ENCODE data around the gene PEX5L.

PEX5L gene

GRCh38 chr3:179953993-179954870, 82.5 kb downstream of the PEX5L start:
- H3K4me1 Mint-ChIP-seq = peaks cover 9% of the 10 kb centered on the region

GRCh38 chr3:179950840-179951239, 85.9 kb downstream of the PEX5L start:
- no peak for ATAC-seq

More at GRCh38 chr3:179953993-179954870, 82.5 kb downstream of the PEX5L start:
- Mint-ChIP-seq H3K36me3 (no peaks in the 10 kb centered on the region), H3K4me3 (no peak overlapping the region), H3K27ac (no peak overlapping the region), H3K27me3 (peaks cover 25% of the 10 kb centered on the region), H3K9me3 (no peaks in the 10 kb centered on the region)
- ATAC-seq = no peak

GRCh38 chr3:179949869-179950268, 86.9 kb downstream of the PEX5L start:
- H3K27ac Mint-ChIP-seq = no peak overlapping the region
- H3K27me3 Mint-ChIP-seq = peaks cover 10% of the 10 kb centered on the region

More at GRCh38 chr3:179950840-179951239, 85.9 kb downstream of the PEX5L start:
- Mint-ChIP-seq H3K9me3 (no peaks in the 10 kb centered on the region), H3K27ac (no peak overlapping the region), H3K36me3 (no peaks in the 10 kb centered on the region), H3K4me3 (no peak overlapping the region), H3K4me1 (no peaks in the 10 kb centered on the region), H3K27me3 (peaks cover 10% of the 10 kb centered on the region)

GRCh38 chr3:179949412-179949811, 87.3 kb downstream of the PEX5L start:
- no peaks in the 10 kb centered on the region for H3K9me3 Mint-ChIP-seq
- no peak for ATAC-seq
- no peak overlapping the region for H3K4me3 Mint-ChIP-seq
- peaks cover 10% of the 10 kb centered on the region for H3K27me3 Mint-ChIP-seq
- H3K27ac Mint-ChIP-seq = no peak overlapping the region
- no peaks in the 10 kb centered on the region for H3K4me1 Mint-ChIP-seq
- no peaks in the 10 kb centered on the region for H3K36me3 Mint-ChIP-seq

More at GRCh38 chr3:179949869-179950268, 86.9 kb downstream of the PEX5L start:
- Mint-ChIP-seq H3K4me1 (no peaks in the 10 kb centered on the region), H3K36me3 (no peaks in the 10 kb centered on the region), H3K4me3 (no peak overlapping the region), H3K9me3 (no peaks in the 10 kb centered on the region)
- ATAC-seq = peak; percentile 31

GRCh38 chr3:179948740-179949139, 88.0 kb downstream of the PEX5L start:
- Mint-ChIP-seq H3K4me3 (no peak overlapping the region), H3K36me3 (no peaks in the 10 kb centered on the region), H3K4me1 (no peaks in the 10 kb centered on the region), H3K27ac (no peak overlapping the region), H3K27me3 (peaks cover 10% of the 10 kb centered on the region), H3K9me3 (no peaks in the 10 kb centered on the region)
- no peak for ATAC-seq

- H3K27ac Mint-ChIP-seq = no peak overlapping the region
- H3K9me3 Mint-ChIP-seq = no peaks in the 10 kb centered on the region
- no peaks in the 10 kb centered on the region for H3K36me3 Mint-ChIP-seq
- H3K27me3 Mint-ChIP-seq = peaks cover under 1% of the 10 kb centered on the region
- no peak for ATAC-seq
- H3K4me3 Mint-ChIP-seq = no peak overlapping the region
- no peaks in the 10 kb centered on the region for H3K4me1 Mint-ChIP-seq
Observed at GRCh38 chr3:179945569-179945968, 91.2 kb downstream of the PEX5L start.

- Mint-ChIP-seq H3K4me3 (no peak overlapping the region), H3K27ac (no peak overlapping the region), H3K9me3 (no peaks in the 10 kb centered on the region), H3K36me3 (no peaks in the 10 kb centered on the region), H3K4me1 (no peaks in the 10 kb centered on the region), H3K27me3 (peaks cover 15% of the 10 kb centered on the region)
- ATAC-seq = no peak
Observed at GRCh38 chr3:179943117-179943880, 93.4 kb downstream of the PEX5L start.

- Mint-ChIP-seq H3K4me1 (no peaks in the 10 kb centered on the region), H3K27me3 (peaks cover 21% of the 10 kb centered on the region), H3K4me3 (no peak overlapping the region), H3K36me3 (no peaks in the 10 kb centered on the region), H3K9me3 (no peaks in the 10 kb centered on the region), H3K27ac (no peak overlapping the region)
- ATAC-seq = no peak
Observed at GRCh38 chr3:179942553-179943075, 94.1 kb downstream of the PEX5L start.

GRCh38 chr3:179935710-179936109, 101.0 kb downstream of the PEX5L start:
- ATAC-seq = no peak
- Mint-ChIP-seq H3K27me3 (peaks cover 23% of the 10 kb centered on the region), H3K27ac (no peak overlapping the region), H3K4me3 (no peak overlapping the region), H3K36me3 (no peaks in the 10 kb centered on the region), H3K9me3 (peaks cover 4% of the 10 kb centered on the region), H3K4me1 (no peaks in the 10 kb centered on the region)

GRCh38 chr3:179933914-179934313, 102.8 kb downstream of the PEX5L start:
- no peaks in the 10 kb centered on the region for H3K4me1 Mint-ChIP-seq
- peaks cover 4% of the 10 kb centered on the region for H3K9me3 Mint-ChIP-seq
- no peak overlapping the region for H3K4me3 Mint-ChIP-seq
- no peak for ATAC-seq
- no peak overlapping the region for H3K27ac Mint-ChIP-seq
- H3K27me3 Mint-ChIP-seq = peaks cover 17% of the 10 kb centered on the region
- no peaks in the 10 kb centered on the region for H3K36me3 Mint-ChIP-seq

GRCh38 chr3:179933080-179933479, 103.7 kb downstream of the PEX5L start:
- Mint-ChIP-seq H3K9me3 (peaks cover 4% of the 10 kb centered on the region), H3K27ac (no peak overlapping the region), H3K4me1 (no peaks in the 10 kb centered on the region), H3K36me3 (no peaks in the 10 kb centered on the region), H3K4me3 (no peak overlapping the region), H3K27me3 (peaks cover 15% of the 10 kb centered on the region)
- no peak for ATAC-seq

GRCh38 chr3:179932674-179933073, 104.1 kb downstream of the PEX5L start:
- Mint-ChIP-seq H3K9me3 (peaks cover 4% of the 10 kb centered on the region), H3K4me1 (no peaks in the 10 kb centered on the region), H3K27me3 (peaks cover 11% of the 10 kb centered on the region), H3K36me3 (no peaks in the 10 kb centered on the region), H3K27ac (no peak overlapping the region), H3K4me3 (no peak overlapping the region)
- no peak for ATAC-seq

GRCh38 chr3:179929091-179929529, 107.6 kb downstream of the PEX5L start:
- ATAC-seq = no peak
- H3K36me3 Mint-ChIP-seq = no peaks in the 10 kb centered on the region

GRCh38 chr3:179927191-179927590, 109.5 kb downstream of the PEX5L start:
- no peaks in the 10 kb centered on the region for H3K9me3 Mint-ChIP-seq
- H3K27ac Mint-ChIP-seq = no peak overlapping the region
- H3K4me1 Mint-ChIP-seq = no peaks in the 10 kb centered on the region
- ATAC-seq = no peak
- no peak overlapping the region for H3K4me3 Mint-ChIP-seq
- H3K36me3 Mint-ChIP-seq = no peaks in the 10 kb centered on the region
- peaks cover 26% of the 10 kb centered on the region for H3K27me3 Mint-ChIP-seq

More at GRCh38 chr3:179929091-179929529, 107.6 kb downstream of the PEX5L start:
- peaks cover 26% of the 10 kb centered on the region for H3K27me3 Mint-ChIP-seq
- no peak overlapping the region for H3K27ac Mint-ChIP-seq
- H3K4me1 Mint-ChIP-seq = no peaks in the 10 kb centered on the region
- no peaks in the 10 kb centered on the region for H3K9me3 Mint-ChIP-seq
- no peak overlapping the region for H3K4me3 Mint-ChIP-seq

GRCh38 chr3:179921951-179922350, 114.8 kb downstream of the PEX5L start:
- Mint-ChIP-seq H3K27me3 (peaks cover 28% of the 10 kb centered on the region), H3K4me3 (no peak overlapping the region), H3K4me1 (no peaks in the 10 kb centered on the region), H3K27ac (no peak overlapping the region), H3K36me3 (no peaks in the 10 kb centered on the region), H3K9me3 (no peaks in the 10 kb centered on the region)
- no peak for ATAC-seq
